WI38 (cell line): Measurements from ENCODE around the gene SHANK3.

Experiments
- H3K4me3 ChIP-seq: 2 replicates; pipeline ENCODE4 v1.5.1; 2011; ENCODE audit warnings: low read depth, mild to moderate bottlenecking, control low read depth, low read length
- TF ChIP-seq, protein P1 (sequence below): IDR thresholded peaks from 2 replicates; pipeline ENCODE4 v1.5.1; 2012; ENCODE audit warnings: low read depth, mild to moderate bottlenecking, control low read depth, low read length

The SHANK3 gene

DNA sequence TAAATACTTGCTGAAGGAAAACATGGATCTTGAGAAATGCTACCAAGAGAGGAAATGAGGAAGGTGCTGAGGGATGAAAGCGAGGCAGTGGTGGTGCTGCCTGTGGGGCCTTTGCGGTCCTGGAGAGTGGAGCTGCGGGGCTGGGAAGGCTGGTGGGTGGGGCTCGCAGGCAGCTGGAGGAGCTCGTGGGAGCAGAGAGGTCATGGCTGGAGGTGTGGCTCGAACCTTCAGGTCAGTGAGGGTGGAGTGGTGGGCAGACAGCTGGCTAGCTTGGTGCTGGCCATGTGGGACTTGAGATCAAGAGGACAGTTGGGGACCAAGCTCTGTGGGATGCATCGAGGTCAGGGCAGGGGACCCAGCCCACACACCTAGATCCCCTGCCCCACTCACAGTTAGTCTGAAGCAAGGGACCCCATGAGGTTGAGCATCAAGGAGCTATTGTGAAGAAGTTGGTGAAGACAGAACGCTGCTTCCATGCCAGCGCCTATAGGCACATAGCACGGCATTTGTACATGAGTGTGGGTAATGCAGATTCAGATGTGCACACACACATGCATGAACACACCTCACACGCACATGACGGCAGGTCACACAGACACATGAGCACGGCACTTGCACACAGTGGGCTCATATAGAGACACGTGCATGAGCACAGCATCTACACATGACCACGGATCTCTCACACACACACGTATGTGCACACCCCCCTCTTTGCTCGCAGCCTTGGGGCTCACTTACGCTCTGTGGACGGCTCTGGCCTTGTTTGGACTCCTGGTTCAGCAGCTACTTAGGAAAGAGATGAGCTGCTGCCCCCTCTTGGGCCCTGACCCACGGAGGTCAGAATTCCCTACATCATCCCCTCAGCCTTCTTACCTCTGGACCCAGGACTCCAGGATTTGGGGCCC is 30.4 kb downstream of the SHANK3 start:
- TF ChIP-seq, protein P1, sequence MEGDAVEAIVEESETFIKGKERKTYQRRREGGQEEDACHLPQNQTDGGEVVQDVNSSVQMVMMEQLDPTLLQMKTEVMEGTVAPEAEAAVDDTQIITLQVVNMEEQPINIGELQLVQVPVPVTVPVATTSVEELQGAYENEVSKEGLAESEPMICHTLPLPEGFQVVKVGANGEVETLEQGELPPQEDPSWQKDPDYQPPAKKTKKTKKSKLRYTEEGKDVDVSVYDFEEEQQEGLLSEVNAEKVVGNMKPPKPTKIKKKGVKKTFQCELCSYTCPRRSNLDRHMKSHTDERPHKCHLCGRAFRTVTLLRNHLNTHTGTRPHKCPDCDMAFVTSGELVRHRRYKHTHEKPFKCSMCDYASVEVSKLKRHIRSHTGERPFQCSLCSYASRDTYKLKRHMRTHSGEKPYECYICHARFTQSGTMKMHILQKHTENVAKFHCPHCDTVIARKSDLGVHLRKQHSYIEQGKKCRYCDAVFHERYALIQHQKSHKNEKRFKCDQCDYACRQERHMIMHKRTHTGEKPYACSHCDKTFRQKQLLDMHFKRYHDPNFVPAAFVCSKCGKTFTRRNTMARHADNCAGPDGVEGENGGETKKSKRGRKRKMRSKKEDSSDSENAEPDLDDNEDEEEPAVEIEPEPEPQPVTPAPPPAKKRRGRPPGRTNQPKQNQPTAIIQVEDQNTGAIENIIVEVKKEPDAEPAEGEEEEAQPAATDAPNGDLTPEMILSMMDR, result no peak
- no peak overlapping the region for H3K4me3 ChIP-seq

DNA sequence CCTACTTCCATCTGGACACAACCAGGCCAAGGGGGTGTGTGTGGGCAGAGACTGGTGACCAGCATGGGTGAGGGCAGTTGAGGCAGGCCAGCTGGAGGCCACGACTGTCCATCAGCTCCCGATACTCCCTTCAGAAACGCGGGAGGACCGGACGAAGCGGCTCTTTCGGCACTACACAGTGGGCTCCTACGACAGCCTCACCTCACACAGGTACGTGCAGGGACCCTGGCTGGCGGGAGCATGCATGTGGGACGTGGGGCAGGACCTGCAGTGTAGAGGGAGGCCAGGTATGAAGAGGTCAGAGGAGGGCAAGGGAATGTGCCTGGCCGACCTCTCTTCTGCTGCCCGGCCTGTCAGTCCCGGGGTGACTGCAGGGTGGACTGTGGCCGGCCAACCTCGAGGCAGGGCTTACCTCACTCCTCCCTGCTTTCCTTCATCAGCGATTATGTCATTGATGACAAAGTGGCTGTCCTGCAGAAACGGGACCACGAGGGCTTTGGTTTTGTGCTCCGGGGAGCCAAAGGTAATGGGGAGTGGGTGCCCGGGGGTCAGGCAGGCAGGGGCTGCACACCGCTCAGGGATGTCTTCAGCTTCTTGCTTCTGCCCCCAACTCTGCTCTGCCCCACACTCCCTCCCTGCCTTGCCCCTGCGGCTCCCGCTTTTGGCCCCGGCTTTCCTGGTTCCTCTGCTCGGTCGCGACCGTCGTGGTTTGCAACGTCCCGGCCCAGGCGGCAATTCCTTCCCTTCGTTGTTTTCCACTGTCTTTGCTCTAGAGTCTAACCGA is 31.3 kb downstream of the SHANK3 start:
- TF ChIP-seq, protein P1, result no peak
- H3K4me3 ChIP-seq, result no peak overlapping the region

DNA sequence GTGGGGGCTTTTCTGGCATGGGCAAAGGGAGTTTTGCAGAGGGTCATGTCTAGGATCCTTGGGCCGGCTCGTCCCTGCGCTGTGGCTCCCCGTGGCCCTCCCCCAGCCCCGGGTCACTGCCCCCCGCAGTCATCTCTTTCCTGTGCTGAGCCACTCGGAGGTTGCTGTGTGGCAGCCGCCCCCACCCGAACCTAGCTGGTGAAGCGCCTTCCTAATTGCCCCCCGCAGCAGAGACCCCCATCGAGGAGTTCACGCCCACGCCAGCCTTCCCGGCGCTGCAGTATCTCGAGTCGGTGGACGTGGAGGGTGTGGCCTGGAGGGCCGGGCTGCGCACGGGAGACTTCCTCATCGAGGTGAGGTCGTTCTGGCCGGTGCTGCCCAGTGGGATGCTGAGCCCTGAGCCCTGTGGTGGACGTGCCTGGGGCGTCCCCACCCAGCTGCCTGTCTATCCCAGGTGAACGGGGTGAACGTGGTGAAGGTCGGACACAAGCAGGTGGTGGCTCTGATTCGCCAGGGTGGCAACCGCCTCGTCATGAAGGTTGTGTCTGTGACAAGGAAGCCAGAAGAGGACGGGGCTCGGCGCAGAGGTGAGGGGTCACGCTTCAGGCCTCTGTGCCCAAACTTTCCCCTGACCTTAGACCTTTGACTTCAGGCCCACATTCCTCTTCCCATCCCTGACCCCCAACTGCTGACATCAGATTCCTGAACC is 32.0 kb downstream of the SHANK3 start:
- H3K4me3 ChIP-seq, result no peak overlapping the region
- TF ChIP-seq, protein P1, result no peak

DNA sequence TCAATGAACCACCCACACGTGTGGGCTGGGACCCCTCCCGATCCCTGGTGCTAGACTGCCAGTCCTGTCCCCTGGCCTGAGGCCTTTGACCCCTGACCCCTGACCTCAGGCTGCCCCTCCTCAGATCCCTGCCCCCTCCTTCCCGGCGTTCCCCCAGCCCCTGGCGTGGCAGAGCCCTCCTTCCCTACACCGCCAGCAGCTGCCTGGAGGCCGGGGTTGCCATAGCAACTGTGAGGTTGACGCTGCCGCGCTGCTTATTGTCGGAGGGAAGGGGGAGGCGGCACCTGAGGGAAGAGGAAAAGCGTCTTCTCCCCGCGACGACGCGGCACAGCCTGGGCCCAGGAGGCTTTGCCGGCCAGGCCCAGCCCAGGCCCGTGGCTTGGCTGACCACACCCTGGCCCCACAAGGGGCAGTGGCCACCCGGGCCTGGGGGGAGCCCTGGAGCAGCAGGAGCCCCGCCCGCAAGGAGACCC is 32.6 kb downstream of the SHANK3 start:
- TF ChIP-seq, protein P1, result no peak
- no peak overlapping the region for H3K4me3 ChIP-seq

DNA sequence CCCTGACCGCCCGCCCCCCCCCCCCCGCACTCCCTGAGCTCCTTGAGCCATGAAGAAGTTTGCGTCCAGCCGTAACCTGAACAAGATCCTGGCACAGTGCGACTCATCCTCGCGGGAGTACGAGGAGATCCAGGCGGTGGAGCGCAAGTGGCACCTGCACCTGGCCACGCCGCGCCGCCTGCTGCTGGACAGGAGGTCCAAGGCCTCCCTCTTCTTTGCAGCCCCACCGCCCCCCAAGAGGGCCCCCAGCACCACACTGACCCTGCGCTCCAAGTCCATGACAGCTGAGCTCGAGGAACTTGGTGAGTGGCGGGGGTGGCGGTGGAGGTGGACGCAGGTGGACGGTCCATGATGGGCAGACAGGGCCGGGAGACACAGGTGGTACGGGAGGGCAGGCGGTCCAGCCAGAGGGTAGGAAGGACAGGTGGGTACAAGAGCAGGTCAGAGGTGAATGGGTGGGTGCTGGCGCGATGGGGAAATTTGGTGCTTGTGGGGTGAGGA is 33.3 kb downstream of the SHANK3 start:
- H3K4me3 ChIP-seq, result no peak overlapping the region
- TF ChIP-seq, protein P1, result no peak

DNA sequence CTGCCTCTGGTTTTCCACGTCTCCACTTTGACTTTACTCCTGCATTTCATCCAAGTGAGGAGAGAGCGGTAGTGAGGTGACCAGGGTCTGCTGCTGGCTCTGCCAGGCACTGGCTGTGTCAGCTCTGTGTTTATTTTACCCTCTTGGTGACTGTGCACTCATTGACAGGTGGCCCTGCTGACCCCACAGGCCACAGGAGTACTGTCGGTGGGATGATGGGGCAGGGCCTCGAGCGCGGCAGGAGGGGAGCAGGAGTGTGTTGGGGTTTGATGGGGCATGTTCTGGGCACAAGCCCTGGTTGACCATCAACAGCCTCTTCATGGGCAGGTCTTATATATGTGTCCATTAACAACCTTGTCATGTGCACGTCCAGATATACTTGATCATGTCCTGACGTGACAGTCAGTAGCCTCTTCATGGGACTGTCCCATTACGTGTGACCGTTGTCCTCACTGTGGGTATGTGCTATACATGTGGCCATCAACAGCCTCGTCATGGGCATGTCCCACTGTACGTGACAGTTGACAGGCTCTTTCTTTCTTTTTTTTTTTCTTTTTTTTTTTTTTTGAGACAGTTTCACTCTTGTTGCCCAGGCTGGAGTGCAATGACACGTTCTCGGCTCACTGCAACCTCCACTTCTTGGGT is 34.0 kb downstream of the SHANK3 start:
- TF ChIP-seq, protein P1, result no peak
- H3K4me3 ChIP-seq, result no peak overlapping the region
